GM12874 (cell line): ENCODE measurements around the gene PRDM2.

Source experiments
- TF ChIP-seq, protein P1 (sequence below): IDR thresholded peaks from 2 replicates; pipeline ENCODE4 v1.5.1; 2011; ENCODE audit warnings: low read depth, mild to moderate bottlenecking, control low read depth, low read length, moderate library complexity; ENCODE audit not compliant: insufficient read depth

PRDM2 gene

GRCh38 chr1:13801655-13802486, 101.9 kb downstream of the PRDM2 start:
- TF ChIP-seq, protein P1, sequence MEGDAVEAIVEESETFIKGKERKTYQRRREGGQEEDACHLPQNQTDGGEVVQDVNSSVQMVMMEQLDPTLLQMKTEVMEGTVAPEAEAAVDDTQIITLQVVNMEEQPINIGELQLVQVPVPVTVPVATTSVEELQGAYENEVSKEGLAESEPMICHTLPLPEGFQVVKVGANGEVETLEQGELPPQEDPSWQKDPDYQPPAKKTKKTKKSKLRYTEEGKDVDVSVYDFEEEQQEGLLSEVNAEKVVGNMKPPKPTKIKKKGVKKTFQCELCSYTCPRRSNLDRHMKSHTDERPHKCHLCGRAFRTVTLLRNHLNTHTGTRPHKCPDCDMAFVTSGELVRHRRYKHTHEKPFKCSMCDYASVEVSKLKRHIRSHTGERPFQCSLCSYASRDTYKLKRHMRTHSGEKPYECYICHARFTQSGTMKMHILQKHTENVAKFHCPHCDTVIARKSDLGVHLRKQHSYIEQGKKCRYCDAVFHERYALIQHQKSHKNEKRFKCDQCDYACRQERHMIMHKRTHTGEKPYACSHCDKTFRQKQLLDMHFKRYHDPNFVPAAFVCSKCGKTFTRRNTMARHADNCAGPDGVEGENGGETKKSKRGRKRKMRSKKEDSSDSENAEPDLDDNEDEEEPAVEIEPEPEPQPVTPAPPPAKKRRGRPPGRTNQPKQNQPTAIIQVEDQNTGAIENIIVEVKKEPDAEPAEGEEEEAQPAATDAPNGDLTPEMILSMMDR = no peak

GRCh38 chr1:13802782-13803545, 103.0 kb downstream of the PRDM2 start:
- TF ChIP-seq, protein P1 = no peak

DNA sequence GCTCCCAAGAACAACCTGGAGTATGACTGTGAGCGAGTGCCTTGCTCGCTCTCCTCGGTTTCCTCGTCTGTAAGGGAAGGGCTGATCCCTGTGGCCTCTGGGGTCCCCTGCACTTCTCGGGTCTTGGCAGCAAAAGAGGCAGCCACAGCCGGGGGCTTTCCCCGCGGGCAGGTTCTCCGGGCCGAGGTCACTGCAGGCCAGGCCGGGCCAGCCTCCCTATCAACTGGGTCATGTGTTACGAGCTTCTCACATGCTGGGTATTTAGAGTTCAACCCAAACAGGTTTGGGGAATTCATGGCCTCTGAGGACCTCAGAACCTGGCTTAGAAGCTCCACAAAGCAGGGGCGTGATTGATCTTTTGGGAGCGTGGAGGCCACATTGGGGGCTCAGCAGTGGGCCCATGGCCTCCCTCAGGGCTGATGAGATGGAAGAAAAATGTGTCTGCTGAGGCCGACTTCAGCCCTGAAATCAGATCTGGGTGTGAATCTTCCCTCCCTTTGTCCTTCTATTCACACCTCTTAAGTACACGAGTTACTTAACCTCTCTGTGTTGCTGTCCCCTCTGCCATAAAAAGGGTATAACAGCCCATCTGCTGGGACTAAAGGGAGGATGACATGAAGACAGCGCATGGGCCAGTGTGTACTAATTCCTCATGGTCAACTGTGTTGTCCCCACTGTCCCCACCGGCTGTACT, 103.7 kb downstream of the PRDM2 start:
- TF ChIP-seq, protein P1 = no peak

DNA sequence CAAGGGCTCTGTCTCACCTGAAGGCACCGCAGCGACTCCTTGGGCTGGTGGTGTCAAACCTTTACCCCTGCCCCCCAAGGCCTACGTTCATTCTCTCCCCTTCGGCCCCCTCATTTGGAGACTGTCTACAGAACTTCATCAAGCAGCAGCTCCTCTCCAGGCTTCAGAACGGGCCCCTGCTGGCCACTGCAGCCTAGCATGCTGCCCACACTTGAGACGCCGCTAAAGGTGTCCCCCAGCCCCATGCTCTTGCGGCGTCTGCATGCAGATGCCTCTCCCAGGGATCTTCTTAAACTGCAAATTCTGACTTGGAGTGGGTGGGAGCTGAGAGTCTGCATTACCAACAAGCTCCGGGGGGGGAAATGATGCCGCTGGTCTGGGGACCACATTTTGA, 104.2 kb downstream of the PRDM2 start:
- TF ChIP-seq, protein P1 = no peak

DNA sequence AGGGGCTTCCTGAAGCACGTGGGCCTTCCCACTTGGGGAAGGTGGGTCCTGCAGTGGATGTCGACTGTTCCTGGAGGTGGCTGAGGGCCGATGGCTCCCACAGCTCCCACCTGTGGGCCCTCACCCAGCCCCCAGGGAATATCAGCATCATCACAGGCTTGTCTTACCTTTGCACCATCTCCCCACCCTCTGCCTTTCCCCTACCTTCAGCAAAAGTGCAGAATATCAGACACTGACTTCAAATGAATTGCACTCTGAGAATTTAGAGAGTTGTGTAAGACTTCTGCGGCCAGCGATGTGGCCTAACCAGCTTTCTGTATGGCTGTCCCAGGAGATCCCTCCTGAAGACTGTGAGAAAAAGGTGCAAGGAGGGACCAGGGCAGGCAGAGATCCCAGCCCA, 105.4 kb downstream of the PRDM2 start:
- TF ChIP-seq, protein P1 = no peak

GRCh38 chr1:13806108-13806507, 106.1 kb downstream of the PRDM2 start:
- TF ChIP-seq, protein P1 = no peak

- TF ChIP-seq, protein P1 = 0 out of 2 replicates have a peak, but pooled peaks have one; percentile 22
Measured at GRCh38 chr1:13807209-13807608, 107.2 kb downstream of the PRDM2 start.
